HepG2 (cell line): ENCODE measurements around the gene INTS2. TPM values are rescaled to one million over a fixed set of nuclear protein-coding genes. Genes with fewer than 3 reads are reported as not detected.
A peak's percentile ranks its signal among the peaks of the same experiment; 100 is the strongest.

Experiments
- ATF6 ChIP-seq: sonication (generic); formaldehyde crosslinking; conservative IDR thresholded peaks from 2 replicates; pipeline ENCODE4 v1.4.0; 2020; ENCODE audit warnings: missing genetic modification reagents
- GRHL1 ChIP-seq: sonication (generic); formaldehyde crosslinking; conservative IDR thresholded peaks from 2 replicates; pipeline ENCODE4 v1.8.0; 2022; ENCODE audit warnings: missing genetic modification reagents
- HNF1A ChIP-seq, 2 experiments: sonication (generic) in 1 of 2; formaldehyde crosslinking in 1 of 2; IDR thresholded peaks; 2 replicates each; pipeline versions ENCODE4 v1.4.0 to v1.6.1; 2016 to 2020; ENCODE audit warnings: borderline replicate concordance in 1 of 2, low read depth in 1 of 2, mild to moderate bottlenecking in 1 of 2, missing genetic modification reagents in 1 of 2
- HOXD1 ChIP-seq: sonication (generic); formaldehyde crosslinking; IDR thresholded peaks from 2 replicates; pipeline ENCODE4 v1.5.0; 2020; ENCODE audit warnings: missing genetic modification reagents
- KMT2A ChIP-seq: sonication (generic); formaldehyde crosslinking; IDR thresholded peaks from 2 replicates; pipeline ENCODE4 v1.4.0; 2020; ENCODE audit warnings: missing genetic modification reagents
- MXD4 ChIP-seq: IDR thresholded peaks from 2 replicates; pipeline ENCODE4 v1.6.1; 2016; ENCODE audit warnings: mild to moderate bottlenecking, missing biosample characterization, missing genetic modification reagents
- NCOR1 ChIP-seq: fragments of 200-600 bp; sonication (generic); IDR thresholded peaks from 2 replicates; pipeline ENCODE4 v1.7.0; 2017; ENCODE audit warnings: antibody characterized with exemption, low read length, borderline replicate concordance
- ONECUT2 ChIP-seq: sonication (generic); formaldehyde crosslinking; IDR thresholded peaks from 2 replicates; pipeline ENCODE4 v1.4.0; 2020; ENCODE audit warnings: missing genetic modification reagents
- SMC3 ChIP-seq: IDR thresholded peaks from 2 replicates; pipeline ENCODE4 v1.6.1; 2011; ENCODE audit warnings: low read length, improper control_type of control experiment
- TARDBP ChIP-seq: sonication (generic); formaldehyde crosslinking; IDR thresholded peaks from 2 replicates; pipeline ENCODE4 v1.8.0; 2022; ENCODE audit warnings: mild to moderate bottlenecking, missing genetic modification reagents
- ZFP82 ChIP-seq: sonication (generic); formaldehyde crosslinking; IDR thresholded peaks from 2 replicates; pipeline ENCODE4 v1.5.1; 2020; ENCODE audit warnings: mild to moderate bottlenecking, missing genetic modification reagents, borderline replicate concordance
- ZNF180 ChIP-seq: sonication (generic); formaldehyde crosslinking; IDR thresholded peaks from 2 replicates; pipeline ENCODE4 v1.4.0; 2020; ENCODE audit warnings: low read depth, missing genetic modification reagents, borderline replicate concordance
- ZNF207 ChIP-seq: fragments of 450-650 bp; IDR thresholded peaks from 2 replicates; pipeline ENCODE4 v1.6.1; 2016; ENCODE audit warnings: antibody characterized with exemption, borderline replicate concordance
- ZNF260 ChIP-seq: sonication (generic); formaldehyde crosslinking; IDR thresholded peaks from 2 replicates; pipeline ENCODE4 v1.4.0; 2020; ENCODE audit warnings: missing genetic modification reagents, low read depth, mild to moderate bottlenecking, borderline replicate concordance
- ZNF280D ChIP-seq: sonication (generic); formaldehyde crosslinking; IDR thresholded peaks from 2 replicates; pipeline ENCODE4 v1.5.1; 2020; ENCODE audit warnings: mild to moderate bottlenecking, missing genetic modification reagents
- ZNF569 ChIP-seq: sonication (generic); formaldehyde crosslinking; IDR thresholded peaks from 2 replicates; pipeline ENCODE4 v1.5.0; 2020; ENCODE audit warnings: mild to moderate bottlenecking, missing genetic modification reagents, moderate library complexity, borderline replicate concordance
- ZNF614 ChIP-seq: IDR thresholded peaks from 2 replicates; pipeline ENCODE4 v1.6.1; 2018; ENCODE audit warnings: missing biosample characterization, missing genetic modification reagents, inconsistent platforms, borderline replicate concordance
- ZNF660 ChIP-seq: sonication (generic); formaldehyde crosslinking; IDR thresholded peaks from 2 replicates; pipeline ENCODE4 v1.5.1; 2020; ENCODE audit warnings: mild to moderate bottlenecking, low read depth, missing genetic modification reagents, borderline replicate concordance
- polyA plus RNA-seq, 8 experiments: library from polyadenylated mRNA; depleted of rRNA in 3 of 8; stranded (reverse) in 7 of 8; unstranded in 1 of 8; fragments of >200 nt; fragmentation: Illumina TruSeq in 4 of 8; extraction: Trizol in 4 of 8; gene quantifications; 2 replicates each; pipeline versions ENCODE4 v1.2.1 to v1.2.3, GENCODE V29; 2011 to 2016; ENCODE audit warnings: low read depth in 4 of 8, missing spikeins in 1 of 8, mixed read lengths in 1 of 8; ENCODE audit not compliant: insufficient read depth in 1 of 8
- total RNA-seq, 5 experiments: library from RNA; depleted of rRNA; stranded (reverse); fragments of >200 nt; fragmentation: Illumina TruSeq; extraction: Trizol; gene quantifications; 2 replicates each; pipeline ENCODE4 v1.2.3, GENCODE V29; 2016; ENCODE audit warnings: low read depth in 1 of 5

INTS2 gene
- total and polyA plus RNA-seq, 2 of the 13 experiments (the other 11 are each of a cell fraction or from before 2014, with no cell fraction given), result 20.5 to 30.2 TPM

GRCh38 chr17:61863801-61864126 lies 64.0 kb downstream of the INTS2 start (continued):
- no peak for TF ChIP-seq ZNF207
- TF ChIP-seq ZNF180 (CRISPR knock-in tag), result no peak
- no peak for TF ChIP-seq GRHL1
- TF ChIP-seq MXD4, result peak; percentile 47; the same call in 1 of the 2 replicates
- TF ChIP-seq ZNF614 (CRISPR knock-in tag), result no peak
- TF ChIP-seq ATF6, result no peak
- no peak; the same call in 1 of the 2 replicates for TF ChIP-seq KMT2A (CRISPR knock-in tag)
- TF ChIP-seq ZNF660 (CRISPR knock-in tag), result no peak
- no peak for TF ChIP-seq ZNF260 (CRISPR knock-in tag)
- no peak for TF ChIP-seq ZNF280D
- TF ChIP-seq SMC3, result no peak
- no peak for TF ChIP-seq ZFP82 (CRISPR knock-in tag)
- 0 out of 2 replicates have a peak, but pooled peaks have one; percentile 5 for TF ChIP-seq TARDBP (CRISPR knock-in tag)
- no peak for TF ChIP-seq NCOR1
- TF ChIP-seq ZNF569 (CRISPR knock-in tag), result no peak
- no peak for TF ChIP-seq HNF1A (IDR thresholded peaks at IDR 0.05; ENCODE audit: low read depth)
- TF ChIP-seq HNF1A (CRISPR knock-in tag; IDR thresholded peaks at IDR 0.05; ENCODE audit: borderline replicate concordance), result no peak
- TF ChIP-seq ONECUT2, result no peak
- TF ChIP-seq HOXD1, result no peak
